CD4-positive, alpha-beta T cell treated with Interleukin-17A for 4 hours (primary cell): ENCODE results near the gene KRTAP3-1.

Experiments used
- DNase-seq: peaks from one replicate; pipeline ENCODE4 v3.0.0-alpha.2; 2020; ENCODE audit warnings: mixed read lengths

The KRTAP3-1 gene

GRCh38 chr17:40974366-40974765 lies 34.6 kb downstream of the KRTAP3-1 start:
- no peak for DNase-seq

- DNase-seq = no peak
Measured at GRCh38 chr17:40967582-40967981, 41.3 kb downstream of the KRTAP3-1 start.

- DNase-seq = no peak
Measured at GRCh38 chr17:40966848-40967247, 42.1 kb downstream of the KRTAP3-1 start, which contains the start of gene KRT39. Gene KRT39, minus strand, starts transcription at chr17:40966948. Its CDS starts 92 bp downstream, at chr17:40966856.

GRCh38 chr17:40963838-40964237 lies 45.1 kb downstream of the KRTAP3-1 start:
- no peak for DNase-seq

GRCh38 chr17:40962059-40962561 lies 46.8 kb downstream of the KRTAP3-1 start:
- DNase-seq = no peak

GRCh38 chr17:40961591-40961990 lies 47.3 kb downstream of the KRTAP3-1 start:
- no peak for DNase-seq

GRCh38 chr17:40960144-40960543 lies 48.8 kb downstream of the KRTAP3-1 start:
- no peak for DNase-seq
